GM19035 (cell line): Measurements from ENCODE around the gene ORAI3.
A peak's percentile ranks its signal among the peaks of the same experiment; 100 is the strongest.
"Not testable (repeated sequence)": the region's sequence is repeated elsewhere in the genome, so short reads cannot be mapped to it uniquely, and the experiment has no call there.

Experiments
- ATAC-seq: cut with Tn5 transposase; IDR thresholded peaks from one replicate; pipeline ENCODE4 v1.9.1; 2021; ENCODE audit not compliant: unreplicated experiment

The ORAI3 gene

DNA sequence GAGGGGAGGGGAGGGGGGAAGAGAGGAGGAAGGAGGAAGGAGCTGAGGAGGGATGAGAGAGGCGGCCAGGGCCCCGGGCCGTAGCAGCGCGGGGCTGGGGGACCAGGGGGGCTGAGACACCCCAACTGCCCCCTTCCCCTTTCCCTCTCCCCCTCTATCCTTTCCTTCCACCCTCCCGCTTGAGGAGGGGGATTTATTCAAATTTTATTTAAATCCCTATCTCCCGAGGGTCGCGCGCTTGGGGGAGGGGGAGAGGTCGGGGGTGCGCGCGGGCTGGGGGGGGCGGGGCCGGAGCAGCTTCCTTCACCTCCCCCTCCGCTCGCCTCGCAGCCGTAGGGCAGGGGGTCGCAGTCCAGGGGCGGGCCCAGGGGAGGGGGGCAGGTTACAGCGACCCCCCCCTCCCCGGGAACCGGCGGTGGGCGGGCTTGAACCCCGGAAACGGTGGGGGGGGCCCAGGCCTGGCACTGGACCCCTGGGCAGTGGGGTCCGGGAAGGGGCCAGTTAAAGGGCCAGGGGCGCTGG, 25.3 kb upstream of the ORAI3 start, which contains the start of gene FBXL19:
FBXL19 (plus strand) TSS at position 19 of the 522 bp plus-strand sequence. CDS start 2,183 bp downstream, outside the sequence.
- no peak for ATAC-seq

GRCh38 chr16:30924076-30924912, 24.6 kb upstream of the ORAI3 start:
- no peak for ATAC-seq

- no peak for ATAC-seq
Observed at GRCh38 chr16:30924913-30925631, 23.8 kb upstream of the ORAI3 start.

- no peak for ATAC-seq
Observed at GRCh38 chr16:30925632-30925987, 23.3 kb upstream of the ORAI3 start.

DNA sequence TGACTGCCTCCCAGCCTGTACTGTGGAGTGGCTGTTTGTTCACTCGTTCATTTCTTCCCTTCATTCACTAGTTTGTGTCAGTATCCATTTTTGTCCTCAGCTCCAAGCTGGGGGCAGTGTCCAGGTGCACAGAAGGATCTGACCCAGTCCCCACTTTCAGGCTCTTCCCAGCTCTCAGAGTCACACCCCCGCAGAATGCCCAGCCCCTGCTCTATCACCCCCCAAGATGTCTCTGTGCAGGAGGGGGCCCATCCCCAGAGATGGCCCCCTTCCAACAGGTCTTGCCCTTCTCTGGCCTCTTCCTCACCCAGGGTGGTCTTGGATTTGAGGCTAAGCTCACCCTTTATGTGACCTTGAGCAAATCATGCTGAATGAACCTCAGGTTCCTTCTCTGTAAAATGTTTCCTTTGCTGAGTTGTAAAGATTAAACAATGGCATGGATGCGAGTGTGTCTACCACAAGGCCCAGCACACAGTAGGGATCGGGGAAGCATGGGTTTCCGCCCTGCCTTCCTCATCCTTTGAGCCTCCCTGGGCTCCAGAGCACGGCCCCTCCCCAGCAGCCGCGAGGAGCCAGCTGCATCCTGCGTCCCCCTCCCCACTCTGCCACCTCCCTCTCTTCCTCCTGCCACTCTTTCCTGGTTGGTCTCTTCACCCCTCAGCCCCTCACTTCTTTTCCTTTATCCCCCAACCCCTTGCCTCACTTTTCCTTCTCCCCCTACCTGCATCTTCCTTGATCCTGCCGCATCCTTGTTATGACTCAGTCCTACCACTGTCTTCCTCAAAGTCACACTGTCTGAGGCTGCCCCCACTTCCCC, 22.7 kb upstream of the ORAI3 start:
- no peak for ATAC-seq

- no peak for ATAC-seq
Observed at GRCh38 chr16:30926937-30927788, 21.7 kb upstream of the ORAI3 start.

DNA sequence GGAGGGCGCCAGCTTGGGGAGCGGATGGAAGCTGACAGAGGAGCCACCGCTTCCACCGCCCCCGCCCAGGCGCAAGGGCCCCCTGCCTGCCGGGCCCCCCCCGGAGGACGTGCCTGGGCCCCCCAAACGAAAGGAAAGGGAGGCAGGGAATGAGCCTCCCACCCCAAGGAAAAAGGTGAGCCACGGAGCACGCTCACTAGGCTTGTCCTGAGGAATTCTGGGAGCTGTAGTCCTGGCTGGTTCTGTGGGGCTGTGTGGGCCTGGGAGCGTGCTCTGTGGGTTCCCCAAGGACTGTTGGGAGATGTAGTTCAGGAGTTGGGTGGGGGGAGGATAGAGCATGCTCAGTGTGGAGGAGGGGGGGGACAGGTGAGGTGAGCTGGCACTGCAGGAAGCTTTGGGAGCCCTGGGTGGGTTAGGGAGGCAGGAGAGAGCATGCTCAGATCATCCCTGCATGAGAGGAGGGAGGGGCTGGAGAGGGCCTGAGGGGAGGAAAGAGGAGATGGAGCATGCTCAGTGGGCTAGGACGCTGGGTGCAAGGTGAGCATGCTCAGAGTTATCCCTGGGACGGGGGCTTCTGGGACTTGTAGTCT, 21.0 kb upstream of the ORAI3 start:
- no peak for ATAC-seq

DNA sequence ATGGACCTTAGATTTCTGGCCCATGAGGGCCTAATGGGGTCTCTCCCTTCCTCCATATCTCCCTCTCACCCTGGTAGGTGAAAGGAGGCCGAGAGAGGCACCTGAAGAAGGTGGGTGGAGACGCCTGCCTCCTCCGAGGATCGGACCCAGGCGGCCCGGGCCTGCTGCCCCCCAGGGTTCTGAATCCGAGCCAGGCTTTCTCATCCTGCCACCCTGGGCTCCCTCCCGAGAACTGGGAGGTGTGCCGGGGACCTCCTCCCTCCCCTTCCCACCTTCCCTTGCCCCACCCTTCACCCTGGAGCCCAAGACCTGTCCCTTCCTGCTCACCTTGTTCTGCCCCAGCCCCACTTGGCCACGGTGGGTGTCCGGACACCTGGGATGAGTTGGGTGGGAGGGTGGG, 20.5 kb upstream of the ORAI3 start:
- ATAC-seq = no peak

GRCh38 chr16:30929167-30929566, 19.7 kb upstream of the ORAI3 start:
- ATAC-seq = no peak

DNA sequence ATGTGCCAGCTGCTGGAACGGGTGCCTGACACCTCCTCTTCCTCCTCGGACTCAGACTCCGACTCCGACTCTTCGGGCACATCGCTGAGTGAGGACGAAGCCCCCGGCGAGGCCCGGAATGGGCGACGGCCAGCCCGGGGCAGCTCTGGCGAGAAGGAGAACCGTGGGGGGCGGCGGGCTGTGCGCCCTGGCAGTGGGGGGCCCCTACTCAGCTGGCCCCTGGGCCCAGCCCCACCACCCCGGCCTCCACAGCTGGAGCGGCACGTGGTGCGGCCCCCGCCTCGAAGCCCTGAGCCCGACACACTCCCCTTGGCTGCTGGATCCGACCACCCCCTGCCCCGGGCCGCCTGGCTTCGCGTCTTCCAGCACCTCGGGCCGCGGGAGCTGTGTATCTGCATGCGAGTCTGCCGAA, 18.7 kb upstream of the ORAI3 start:
- no peak for ATAC-seq

GRCh38 chr16:30931068-30931650, 17.7 kb upstream of the ORAI3 start:
- no peak for ATAC-seq

DNA sequence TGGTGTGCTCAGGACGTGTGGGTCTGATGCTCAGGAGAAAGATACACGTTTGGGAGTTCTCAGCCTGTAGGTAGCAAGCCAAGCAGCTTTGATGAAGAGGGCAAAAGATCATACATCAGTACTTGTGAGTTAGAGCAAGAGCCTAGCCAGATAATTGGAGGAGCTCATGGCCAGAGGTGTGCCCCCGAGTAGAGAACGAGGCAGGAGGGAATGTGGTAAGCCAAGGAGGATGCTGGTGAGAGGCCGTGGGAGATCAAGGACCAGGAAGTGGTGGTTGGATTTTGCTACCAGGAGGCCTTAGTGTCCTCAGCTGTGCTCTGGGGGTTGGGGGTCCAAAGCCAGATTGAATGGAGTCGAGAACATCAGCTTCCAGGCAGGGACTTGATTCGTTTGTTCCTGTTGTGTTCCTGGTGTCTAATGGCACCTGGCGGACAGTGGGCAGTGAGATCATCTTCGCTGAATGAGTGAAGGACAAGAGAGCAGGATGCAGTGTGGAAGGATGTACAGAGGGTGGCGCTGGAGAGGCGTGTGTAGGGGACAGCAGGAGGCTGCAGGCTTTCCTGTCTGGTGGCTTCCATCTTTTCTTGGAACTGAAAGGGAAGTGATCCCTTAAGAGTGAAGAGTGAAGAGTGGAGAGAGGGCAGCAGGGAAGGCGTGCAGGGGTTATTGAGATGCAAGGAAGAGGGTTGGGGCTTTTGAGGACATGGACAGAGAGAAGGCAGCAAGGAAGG, 13.9 kb upstream of the ORAI3 start:
- no peak for ATAC-seq

DNA sequence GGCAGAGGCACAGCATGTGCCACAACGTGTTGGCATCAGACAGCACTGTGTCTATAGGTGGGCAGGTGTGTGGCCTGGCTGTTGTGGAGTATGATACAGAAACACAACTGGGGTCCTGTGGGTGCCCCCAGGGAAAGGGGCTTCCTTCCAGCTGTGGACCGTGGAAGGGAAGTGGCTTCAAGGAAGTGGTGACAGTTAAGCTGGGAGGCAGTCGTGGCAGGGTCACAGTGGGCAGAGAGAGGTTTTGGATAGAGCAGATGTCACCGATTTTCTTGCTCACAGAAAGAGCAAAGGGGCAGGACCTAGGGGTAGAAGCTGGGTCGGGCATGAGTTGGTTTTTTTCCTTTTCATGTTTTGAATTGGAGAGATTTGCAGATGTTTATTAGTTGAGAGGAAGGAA, 11.2 kb upstream of the ORAI3 start:
- no peak for ATAC-seq

- not testable (repeated sequence) for ATAC-seq
Observed at GRCh38 chr16:30939571-30939970, 9.3 kb upstream of the ORAI3 start.

DNA sequence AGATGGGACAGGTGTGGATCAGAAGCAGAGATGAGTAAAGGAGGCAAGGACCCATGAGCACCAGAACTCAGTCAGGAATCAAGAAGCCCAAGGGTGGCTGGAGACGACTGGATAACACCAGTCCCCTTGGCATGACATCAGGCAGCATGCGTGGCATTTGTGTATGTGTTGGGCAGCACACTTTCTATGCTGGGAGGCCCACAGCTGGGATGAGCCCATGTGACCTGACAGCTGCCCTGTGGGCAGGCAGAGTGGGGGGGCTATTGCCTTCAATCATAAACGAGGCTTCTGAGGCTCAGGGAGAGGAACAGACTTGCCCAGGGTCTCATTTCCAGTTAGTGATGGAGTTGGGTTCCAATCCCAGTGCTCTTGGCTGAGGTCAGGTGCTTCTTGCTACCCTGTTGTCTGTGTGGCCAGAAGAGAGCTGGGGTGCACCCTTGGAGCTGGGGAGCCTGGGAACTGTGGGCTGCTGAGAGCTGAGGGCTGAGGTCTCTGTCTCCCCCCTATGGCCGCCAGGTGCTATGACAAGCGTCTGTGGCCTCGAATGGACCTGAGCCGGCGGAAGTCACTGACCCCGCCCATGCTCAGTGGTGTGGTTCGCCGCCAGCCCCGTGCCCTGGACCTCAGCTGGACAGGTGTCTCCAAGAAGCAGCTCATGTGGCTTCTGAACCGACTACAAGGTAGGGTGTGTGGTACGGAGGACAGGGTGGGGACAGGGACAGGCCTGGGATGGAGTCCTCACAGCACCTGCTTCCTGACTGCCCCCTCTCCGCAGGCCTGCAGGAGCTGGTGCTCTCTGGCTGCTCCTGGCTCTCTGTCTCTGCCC, 7.1 kb upstream of the ORAI3 start:
- ATAC-seq = peak; percentile 86

GRCh38 chr16:30942426-30942806, 6.5 kb upstream of the ORAI3 start:
- no peak for ATAC-seq

DNA sequence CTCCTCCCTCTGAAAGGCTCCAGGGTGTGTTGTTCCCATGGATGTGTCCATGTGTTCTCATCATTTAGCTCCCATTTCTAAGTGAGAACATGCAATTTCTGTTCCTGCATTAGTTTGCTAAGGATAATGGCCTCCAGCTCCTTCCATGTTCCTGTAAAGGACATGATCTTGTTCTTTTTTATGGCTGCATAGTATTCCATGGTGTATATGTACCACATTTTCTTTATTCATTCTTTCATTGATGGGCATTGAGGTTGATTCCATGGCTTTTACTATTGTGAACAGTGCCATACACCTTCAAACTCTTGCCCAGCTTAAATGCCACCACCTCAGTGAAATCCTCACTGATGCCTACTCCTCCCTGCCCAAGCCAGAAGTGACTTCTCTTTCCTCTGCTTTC, 4.5 kb upstream of the ORAI3 start:
- ATAC-seq = no peak
